GM21515 (cell line): ENCODE results near the gene VENTX.
"Not testable (repeated sequence)": the region's sequence is repeated elsewhere in the genome, so short reads cannot be mapped to it uniquely, and the experiment has no call there.

Experiments
- ATAC-seq: cut with Tn5 transposase; IDR thresholded peaks from one replicate; pipeline ENCODE4 v1.9.1; 2021; ENCODE audit not compliant: unreplicated experiment

Gene VENTX

DNA sequence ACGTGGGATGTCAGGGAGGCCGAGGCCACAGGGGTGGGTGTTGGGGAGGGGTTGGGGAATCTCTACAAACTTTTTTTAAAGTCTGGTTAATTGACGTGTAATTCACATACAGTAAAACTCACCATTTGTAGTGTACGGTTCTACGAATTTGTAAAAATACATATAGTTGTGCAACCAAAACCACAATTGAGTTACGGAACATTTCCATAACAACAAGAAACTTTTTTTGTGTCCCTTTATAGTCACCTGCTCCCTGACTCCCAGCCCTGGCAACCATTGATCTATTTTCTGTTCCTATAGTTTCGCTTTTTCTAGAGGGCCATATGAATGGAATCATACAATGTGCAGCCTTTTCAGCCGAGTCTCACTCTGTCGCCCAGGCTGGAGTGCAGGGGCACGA is 2.9 kb upstream of the VENTX start:
- not testable (repeated sequence) for ATAC-seq

- no peak for ATAC-seq
Measured at GRCh38 chr10:133235265-133235855, 2.3 kb upstream of the VENTX start.

- ATAC-seq: no peak
Measured at GRCh38 chr10:133235932-133236331, 1.7 kb upstream of the VENTX start.

DNA sequence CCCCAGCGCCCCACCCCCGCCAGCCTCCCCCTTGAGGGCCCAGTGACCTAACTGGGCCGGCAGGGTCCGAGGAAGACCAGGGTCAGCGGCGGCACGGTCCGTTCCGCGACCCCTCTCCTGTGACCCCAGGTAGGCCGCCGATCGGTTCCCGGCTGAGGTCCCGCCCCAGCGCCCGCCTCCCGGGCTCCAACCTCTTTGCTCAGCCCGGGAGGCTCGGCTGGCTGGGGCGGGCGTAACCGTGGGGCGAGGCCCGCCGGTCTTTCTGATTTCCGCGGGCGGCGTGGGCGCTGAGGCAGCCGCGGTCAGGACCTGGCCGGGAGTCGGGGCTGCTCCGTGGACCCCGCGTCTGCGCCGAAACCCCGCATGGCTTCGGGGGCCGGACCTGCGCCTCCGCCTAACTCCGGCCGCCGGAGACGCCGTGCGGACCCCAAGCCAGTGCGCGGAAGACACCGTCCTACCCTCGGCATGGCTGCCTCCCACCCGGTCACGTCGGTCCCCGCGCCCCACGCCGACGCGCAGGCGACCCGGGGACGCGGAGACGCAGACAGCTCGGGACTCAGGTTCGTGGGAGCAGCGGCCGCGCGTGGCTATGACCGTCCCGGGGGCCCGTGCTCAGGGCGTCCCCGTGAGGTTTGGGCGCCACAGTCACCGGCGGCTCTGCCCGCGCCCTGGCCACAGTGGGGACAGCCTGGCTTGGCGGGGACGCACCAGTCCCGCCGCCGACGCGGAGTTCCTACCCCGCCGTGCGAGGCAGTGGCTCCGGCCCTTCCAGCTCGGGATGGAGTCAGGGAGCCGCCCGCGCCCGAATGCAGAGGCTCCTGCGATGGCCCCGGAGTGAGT is 1.0 kb upstream of the VENTX start:
- no peak for ATAC-seq

DNA sequence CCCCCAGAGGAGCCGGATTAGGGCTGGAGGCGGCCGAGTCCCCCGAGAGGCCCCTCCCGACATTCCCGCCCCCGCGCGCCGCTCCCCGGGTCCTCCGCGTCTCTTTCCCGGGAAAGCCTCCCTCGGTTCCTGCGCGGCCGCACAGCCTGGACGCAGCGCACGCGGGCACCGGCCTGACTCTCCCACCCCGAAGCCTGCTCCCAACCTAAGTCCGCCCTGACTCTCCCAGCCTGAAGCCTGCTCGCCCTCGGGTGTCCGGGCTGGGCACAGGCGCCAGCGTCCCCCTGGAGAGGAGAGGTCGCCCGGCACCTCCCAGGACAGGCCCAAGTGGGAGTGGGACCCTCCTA is 441 bp upstream of the VENTX start:
- no peak for ATAC-seq

DNA sequence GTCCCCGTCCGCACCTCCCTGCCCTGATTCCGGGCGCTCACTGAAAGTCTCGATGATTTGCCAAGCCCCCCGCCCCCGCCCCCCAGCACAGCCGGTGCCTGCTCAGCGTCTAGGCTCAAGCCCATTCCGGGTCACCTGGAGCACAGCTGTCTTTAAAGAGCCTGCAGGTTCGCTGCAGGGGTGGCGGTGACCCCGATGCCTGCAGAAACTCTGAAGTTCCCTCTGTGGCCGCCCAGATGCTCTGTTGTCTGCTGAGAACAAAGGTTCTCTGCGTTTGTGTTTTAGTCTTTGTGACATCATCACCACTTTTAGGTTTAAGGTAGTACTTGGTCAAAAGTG is 780 bp downstream of the VENTX start:
- no peak for ATAC-seq

- no peak for ATAC-seq
Measured at GRCh38 chr10:133239990-133240389, 2.3 kb downstream of the VENTX start.

- peak; percentile 47 for ATAC-seq
Measured at GRCh38 chr10:133241501-133242205, 4.0 kb downstream of the VENTX start.

GRCh38 chr10:133242611-133243356 is 5.1 kb downstream of the VENTX start:
- no peak for ATAC-seq

DNA sequence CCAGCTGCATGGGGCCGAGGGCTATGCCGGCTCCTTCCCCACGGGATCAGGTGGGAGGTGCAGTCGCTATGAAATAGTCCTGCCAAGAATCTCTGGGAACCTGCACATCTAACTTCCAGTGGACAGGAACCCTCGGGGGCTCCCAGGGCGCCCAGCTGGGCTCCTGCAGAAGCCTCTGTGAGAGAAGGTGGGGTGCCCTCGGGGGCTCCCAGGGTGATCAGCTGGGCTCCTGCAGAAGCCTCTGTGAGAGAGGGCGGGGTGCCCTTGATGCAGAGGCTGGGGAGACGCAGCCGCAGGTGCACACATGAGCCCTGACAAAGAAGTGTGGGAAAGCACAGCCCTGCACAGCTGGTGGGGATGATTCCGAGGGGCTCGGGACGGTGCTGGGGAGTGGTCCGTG is 5.9 kb downstream of the VENTX start:
- no peak for ATAC-seq

- ATAC-seq: no peak
Measured at GRCh38 chr10:133245439-133246235, 8.0 kb downstream of the VENTX start.

DNA sequence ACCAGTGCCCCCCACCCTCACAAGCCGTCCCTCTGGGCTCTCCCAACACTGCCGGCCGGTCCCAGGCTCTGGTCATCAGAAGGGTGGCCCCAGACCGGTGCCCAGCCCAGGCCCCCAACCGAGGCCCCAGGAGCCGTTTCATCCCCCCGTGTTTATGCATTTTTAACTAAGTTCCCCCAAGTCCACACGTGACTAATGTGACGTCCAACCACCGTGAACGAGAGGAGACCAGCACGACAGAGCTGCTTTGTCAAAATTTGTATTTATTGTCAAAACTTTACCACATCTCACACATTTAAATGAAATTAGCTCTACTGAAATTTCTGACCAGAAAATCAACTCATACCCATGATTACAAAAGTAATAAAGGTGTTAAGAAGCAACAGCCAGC is 8.6 kb downstream of the VENTX start:
- ATAC-seq: no peak

DNA sequence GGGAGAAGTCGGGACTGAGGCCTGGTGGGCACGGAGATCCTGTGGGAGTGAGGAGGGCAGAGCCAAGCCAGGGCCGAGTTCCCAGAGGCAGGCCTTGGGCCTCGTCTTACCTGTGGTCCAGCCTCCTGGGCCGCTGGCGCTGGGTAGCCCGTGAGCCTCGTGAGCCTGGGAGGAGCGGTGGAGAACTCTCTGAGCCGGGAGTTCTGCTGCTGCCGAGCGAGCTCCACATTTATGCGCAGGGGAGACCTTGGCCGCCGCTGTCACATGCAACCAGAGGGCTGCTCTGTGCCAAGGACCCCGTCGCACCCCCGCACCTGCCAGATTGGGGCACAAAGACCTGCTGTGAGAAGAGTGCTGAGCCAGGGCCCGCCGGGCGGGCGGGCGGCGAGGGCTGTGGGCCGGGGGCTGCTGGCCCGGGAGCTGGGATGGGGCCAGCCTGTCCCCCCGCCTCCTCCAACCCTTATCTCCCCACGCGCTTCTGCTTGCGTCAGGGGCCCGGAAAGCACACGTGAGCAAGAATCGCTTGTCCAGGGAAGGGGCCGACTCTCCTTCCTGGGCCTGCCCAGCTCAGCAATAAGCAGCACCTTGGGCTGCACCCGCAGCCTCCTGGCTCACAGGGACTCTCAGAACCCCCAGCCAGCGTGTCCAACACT is 10.2 kb downstream of the VENTX start:
- ATAC-seq: no peak

- ATAC-seq: no peak
Measured at GRCh38 chr10:133248334-133248715, 10.7 kb downstream of the VENTX start.

DNA sequence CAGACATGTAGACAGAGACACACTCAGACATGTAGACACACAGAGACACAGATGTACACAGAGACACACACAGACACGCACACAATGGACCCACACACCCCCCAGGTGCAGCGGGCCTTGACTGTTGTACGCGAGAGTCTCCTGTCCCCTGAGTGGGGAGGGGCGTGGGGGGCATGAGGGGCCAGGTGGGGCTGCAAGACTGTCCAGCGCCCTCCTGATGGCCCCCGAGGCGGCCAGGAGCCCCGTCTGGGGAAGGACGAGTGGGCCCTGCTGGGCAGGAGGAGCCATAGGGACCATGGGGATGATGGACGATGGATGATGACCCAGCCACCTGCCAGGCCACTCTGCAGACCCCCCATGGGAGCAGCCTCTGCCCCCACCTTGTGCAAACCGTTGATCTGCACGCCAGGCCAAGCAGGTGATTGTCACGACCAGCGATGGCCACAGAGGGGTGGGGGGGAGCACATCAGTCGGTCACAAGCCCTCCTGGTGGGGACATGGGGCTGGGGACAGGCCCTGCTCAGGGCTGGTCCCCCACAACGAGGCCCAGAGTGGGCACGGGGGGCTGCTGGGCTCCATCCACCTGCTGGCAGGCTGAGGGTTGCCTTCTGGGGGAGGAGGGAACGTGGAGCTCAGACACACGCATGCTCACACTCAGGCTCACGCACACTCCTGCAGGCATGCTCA is 11.6 kb downstream of the VENTX start:
- no peak for ATAC-seq

- no peak for ATAC-seq
Measured at GRCh38 chr10:133249975-133250754, 12.5 kb downstream of the VENTX start.

DNA sequence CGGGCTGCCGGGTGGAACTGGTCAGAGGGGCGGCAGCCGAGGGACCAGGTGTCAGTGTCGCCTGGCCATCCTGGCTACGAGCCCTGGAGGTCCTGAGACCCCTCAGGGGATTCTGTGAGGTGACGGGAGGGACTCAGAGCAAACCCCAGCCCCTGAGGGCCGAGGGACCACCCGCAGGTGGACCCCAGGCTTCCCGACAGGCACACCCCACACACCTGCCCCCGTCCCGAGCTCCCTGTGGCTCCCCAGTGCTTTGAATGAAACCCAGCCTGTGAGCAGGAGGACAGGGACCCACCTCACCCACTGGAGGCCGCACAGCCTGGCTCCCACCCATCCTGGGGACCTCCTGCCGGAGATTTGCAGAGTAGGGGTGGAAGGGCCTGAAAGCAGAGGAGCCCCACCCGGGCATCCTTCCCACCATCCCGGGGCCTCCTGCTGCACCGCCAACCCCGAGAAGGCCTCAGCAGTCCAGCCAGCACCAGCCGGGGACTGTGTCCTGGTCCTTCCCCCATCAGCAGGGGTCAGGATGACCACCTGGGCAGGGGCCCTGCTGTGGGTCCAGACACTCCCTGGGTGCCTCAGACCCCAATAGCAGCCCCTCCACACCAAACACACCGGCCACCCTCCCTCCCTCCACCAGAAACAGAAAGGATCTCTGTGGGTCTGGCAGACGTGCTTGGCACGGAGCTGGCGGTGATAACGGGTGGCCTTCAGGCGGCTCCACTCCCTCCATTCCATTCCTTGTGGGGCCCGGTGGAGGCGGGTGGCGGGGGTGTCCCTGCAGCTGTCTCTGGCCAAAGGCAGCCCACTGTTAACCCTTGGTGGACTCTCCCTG is 13.9 kb downstream of the VENTX start:
- no peak for ATAC-seq

GRCh38 chr10:133252223-133252552 is 14.5 kb downstream of the VENTX start:
- ATAC-seq: no peak
